Measurements from ENCODE around the gene ZNF804B. TPM values are rescaled to one million over a fixed set of nuclear protein-coding genes. Genes with fewer than 3 reads are reported as not detected.

ZNF804B gene
- total and polyA plus RNA-seq, 7 donors = 0.01 to 0.41 (median 0.32) TPM; not detected in 3

GRCh38 chr7:88789480-88790064 is 30.1 kb downstream of the ZNF804B start:
- intact Hi-C loops (cut with DNase I) = no loop called here
- Histone ChIP-seq H3K4me3 (no peak overlapping the region), H3K4me1 (no peaks in the 10 kb centered on the region), H3K27me3 (no peaks in the 10 kb centered on the region), H3K27ac (no peak overlapping the region), H3K36me3 (no peaks in the 10 kb centered on the region), H3K9me3 (no peaks in the 10 kb centered on the region)
- 74 to 76% methylated on average over 2 of the region's 2 CpGs for WGBS, 2 donors
- no peak for DNase-seq
- peak in 2 of 4 experiments; percentile 26 to 36 for TF ChIP-seq CTCF (IDR thresholded peaks at IDR 0.05)
- no peak for TF ChIP-seq POLR2A (IDR thresholded peaks at IDR 0.05)

- no peaks in the 10 kb centered on the region for H3K4me1 ChIP-seq
- intact Hi-C loops (cut with DNase I) = no loop called here
- no peaks in the 10 kb centered on the region for H3K27me3 ChIP-seq
- no peaks in the 10 kb centered on the region for H3K9me3 ChIP-seq
- no peak for DNase-seq
- WGBS, 2 donors = 19 to 65% methylated on average over 4 of the region's 4 CpGs
- TF ChIP-seq POLR2A (IDR thresholded peaks at IDR 0.05) (no peak), EP300 (IDR thresholded peaks at IDR 0.05) (no peak), CTCF (IDR thresholded peaks at IDR 0.05) (no peak), POLR2AphosphoS5 (IDR thresholded peaks at IDR 0.05) (no peak)
- H3K36me3 ChIP-seq = no peaks in the 10 kb centered on the region
- no peak overlapping the region for H3K27ac ChIP-seq
- no peak overlapping the region for H3K4me3 ChIP-seq
Measured at GRCh38 chr7:88791891-88792290, 32.4 kb downstream of the ZNF804B start.

- TF ChIP-seq CTCF (IDR thresholded peaks at IDR 0.05) (no peak), EP300 (IDR thresholded peaks at IDR 0.05) (no peak), POLR2AphosphoS5 (IDR thresholded peaks at IDR 0.05) (no peak), POLR2A (IDR thresholded peaks at IDR 0.05) (no peak)
Measured at GRCh38 chr7:88792361-88792760, 32.9 kb downstream of the ZNF804B start.

GRCh38 chr7:88795553-88795952 is 36.1 kb downstream of the ZNF804B start, which contains the start of gene TEX47:
TEX47 (minus strand) TSS chr7:88795737; CDS start chr7:88794942, 795 bp downstream.
- Histone ChIP-seq H3K9me3 (no peaks in the 10 kb centered on the region), H3K4me1 (no peaks in the 10 kb centered on the region), H3K27ac (no peak within 1 kb of the TSS), H3K36me3 (no peaks in the 10 kb centered on the region), H3K27me3 (no peaks in the 10 kb centered on the region), H3K4me3 (no peak within 1 kb of the TSS)
- TF ChIP-seq POLR2A (IDR thresholded peaks at IDR 0.05) (no peak), CTCF (IDR thresholded peaks at IDR 0.05) (no peak), POLR2AphosphoS5 (IDR thresholded peaks at IDR 0.05) (no peak), EP300 (IDR thresholded peaks at IDR 0.05) (no peak)
- no peak for DNase-seq
- intact Hi-C loops (cut with DNase I) = no loop called here
- 79 to 84% methylated on average over 7 of the region's 7 CpGs for WGBS, 2 donors

More at GRCh38 chr7:88792361-88792760, 32.9 kb downstream of the ZNF804B start:
- DNase-seq = no peak
- H3K27ac ChIP-seq = no peak overlapping the region
- no peaks in the 10 kb centered on the region for H3K27me3 ChIP-seq
- H3K4me3 ChIP-seq = no peak overlapping the region
- 26 to 64% methylated on average over 3 of the region's 3 CpGs for WGBS, 2 donors
- no peaks in the 10 kb centered on the region for H3K9me3 ChIP-seq
- intact Hi-C loops (cut with DNase I) = no loop called here
- no peaks in the 10 kb centered on the region for H3K4me1 ChIP-seq
- no peaks in the 10 kb centered on the region for H3K36me3 ChIP-seq

GRCh38 chr7:88801046-88801445 is 41.5 kb downstream of the ZNF804B start:
- no peak for DNase-seq
- Histone ChIP-seq H3K27ac (no peak overlapping the region), H3K27me3 (no peaks in the 10 kb centered on the region), H3K9me3 (no peaks in the 10 kb centered on the region), H3K4me1 (no peaks in the 10 kb centered on the region), H3K36me3 (no peaks in the 10 kb centered on the region), H3K4me3 (no peak overlapping the region)
- intact Hi-C loops (cut with DNase I) = no loop called here
- 72 to 78% methylated on average over 3 of the region's 3 CpGs for WGBS, 2 donors
- TF ChIP-seq POLR2A (IDR thresholded peaks at IDR 0.05) = no peak
- no peak for TF ChIP-seq POLR2AphosphoS5 (IDR thresholded peaks at IDR 0.05)
- TF ChIP-seq CTCF (IDR thresholded peaks at IDR 0.05) = no peak
- TF ChIP-seq EP300 (IDR thresholded peaks at IDR 0.05) = no peak

Data from sigmoid colon (tissue), 7 donors.